OCI-LY3 (cell line): ENCODE data around the gene ART1.
A peak's percentile ranks its signal among the peaks of the same experiment; 100 is the strongest.

Experiments
- H2AFZ ChIP-seq: fragments of 200-600, 300-600 bp; shearing (Covaris generic); 2 replicates; pipeline ENCODE4 v1.6.0; 2014; ENCODE audit warnings: antibody characterized with exemption, low read depth, low read length
- H3K27ac ChIP-seq: fragments of 200-600, 300-600 bp; sonication (generic); 2 replicates; pipeline ENCODE4 v1.5.1; 2014; ENCODE audit warnings: mild to moderate bottlenecking, low read length, moderate library complexity, mixed read lengths
- H3K27me3 ChIP-seq: fragments of 200-600, 300-600 bp; sonication (generic); 2 replicates; pipeline ENCODE4 v1.6.1; 2014; ENCODE audit warnings: low read depth, low read length, mixed read lengths
- H3K36me3 ChIP-seq: fragments of 200-600, 300-600 bp; sonication (generic); replicated peaks from 2 replicates; pipeline ENCODE3; 2014; ENCODE audit warnings: low read depth, low read length, mixed read lengths
- H3K4me1 ChIP-seq: fragments of 300-600, 200-600 bp; sonication (generic); 2 replicates; pipeline ENCODE4 v1.6.1; 2014; ENCODE audit warnings: low read length, mixed read lengths
- H3K4me2 ChIP-seq: fragments of 200-600, 300-600 bp; sonication (generic); 2 replicates; pipeline ENCODE4 v1.6.1; 2014; ENCODE audit warnings: low read length, mixed read lengths
- H3K4me3 ChIP-seq: fragments of 300-600, 200-600 bp; sonication (generic); 2 replicates; pipeline ENCODE4 v1.5.1; 2014; ENCODE audit warnings: antibody characterized with exemption, mild to moderate bottlenecking, low read length, moderate library complexity
- H3K79me2 ChIP-seq: fragments of 300-600, 200-600 bp; shearing (Covaris generic); 2 replicates; pipeline ENCODE4 v1.6.1; 2014; ENCODE audit warnings: mild to moderate bottlenecking, low read length, mixed read lengths
- H3K9ac ChIP-seq: fragments of 300-600, 200-600 bp; shearing (Covaris generic); 2 replicates; pipeline ENCODE4 v1.6.0; 2014; ENCODE audit warnings: mild to moderate bottlenecking, low read length, moderate library complexity
- H3K9me3 ChIP-seq: fragments of 200-600, 300-600 bp; shearing (Covaris generic); 2 replicates; pipeline ENCODE4 v1.6.1; 2014; ENCODE audit warnings: low read length, mixed read lengths; ENCODE audit not compliant: insufficient read depth
- H4K20me1 ChIP-seq: fragments of 200-600, 300-600 bp; sonication (generic); 2 replicates; pipeline ENCODE4 v1.6.1; 2016; ENCODE audit warnings: low read length, mixed read lengths; ENCODE audit not compliant: insufficient read depth
- CTCF ChIP-seq: fragments of 200-600, 300-600 bp; sonication (generic); IDR thresholded peaks from 2 replicates; pipeline ENCODE4 v1.5.1; 2014; ENCODE audit warnings: antibody characterized with exemption, low read length, low read depth
- EZH2phosphoT487 ChIP-seq: fragments of 200-600 bp; shearing (Covaris generic); IDR thresholded peaks from 2 replicates; pipeline ENCODE4 v1.6.1; 2018; ENCODE audit warnings: antibody characterized with exemption, mixed run types, low read depth

Gene ART1

GRCh38 chr11:3613998-3614741, 30.8 kb upstream of the ART1 start:
- H3K9ac ChIP-seq: peak overlapping the region; percentile 37; the same call in 1 of the 2 replicates
- no peaks in the 10 kb centered on the region for H3K79me2 ChIP-seq
- H3K36me3 ChIP-seq: no peaks in the 10 kb centered on the region
- H3K27me3 ChIP-seq: no peaks in the 10 kb centered on the region
- peaks cover 15% of the 10 kb centered on the region for H3K4me1 ChIP-seq
- TF ChIP-seq CTCF (no peak), EZH2phosphoT487 (no peak)
- H3K27ac ChIP-seq: no peak overlapping the region
- peak overlapping the region; percentile 61 for H2AFZ ChIP-seq
- H3K4me3 ChIP-seq: peak overlapping the region; percentile 55
- no peaks in the 10 kb centered on the region for H3K9me3 ChIP-seq
- H4K20me1 ChIP-seq: no peaks in the 10 kb centered on the region
- H3K4me2 ChIP-seq: peak overlapping the region; percentile 83

- no peaks in the 10 kb centered on the region for H3K36me3 ChIP-seq
- H2AFZ ChIP-seq: no peak overlapping the region
- TF ChIP-seq EZH2phosphoT487 (no peak), CTCF (no peak)
- H3K9me3 ChIP-seq: no peaks in the 10 kb centered on the region
- H4K20me1 ChIP-seq: no peaks in the 10 kb centered on the region
- H3K4me1 ChIP-seq: peaks cover 15% of the 10 kb centered on the region
- no peak overlapping the region for H3K27ac ChIP-seq
- no peaks in the 10 kb centered on the region for H3K79me2 ChIP-seq
- H3K4me3 ChIP-seq: peak overlapping the region; percentile 55
- no peaks in the 10 kb centered on the region for H3K27me3 ChIP-seq
- peak overlapping the region; percentile 83 for H3K4me2 ChIP-seq
- H3K9ac ChIP-seq: no peak overlapping the region
Measured at GRCh38 chr11:3614742-3615171, 30.2 kb upstream of the ART1 start.

GRCh38 chr11:3615998-3616397, 28.9 kb upstream of the ART1 start:
- no peak overlapping the region for H2AFZ ChIP-seq
- H3K4me2 ChIP-seq: no peak overlapping the region
- H3K4me3 ChIP-seq: no peak overlapping the region
- no peaks in the 10 kb centered on the region for H3K79me2 ChIP-seq
- H4K20me1 ChIP-seq: no peaks in the 10 kb centered on the region
- no peaks in the 10 kb centered on the region for H3K27me3 ChIP-seq
- H3K9me3 ChIP-seq: no peaks in the 10 kb centered on the region
- no peak overlapping the region for H3K27ac ChIP-seq
- no peaks in the 10 kb centered on the region for H3K36me3 ChIP-seq
- TF ChIP-seq EZH2phosphoT487 (no peak), CTCF (no peak)
- peaks cover 15% of the 10 kb centered on the region for H3K4me1 ChIP-seq
- H3K9ac ChIP-seq: no peak overlapping the region

DNA sequence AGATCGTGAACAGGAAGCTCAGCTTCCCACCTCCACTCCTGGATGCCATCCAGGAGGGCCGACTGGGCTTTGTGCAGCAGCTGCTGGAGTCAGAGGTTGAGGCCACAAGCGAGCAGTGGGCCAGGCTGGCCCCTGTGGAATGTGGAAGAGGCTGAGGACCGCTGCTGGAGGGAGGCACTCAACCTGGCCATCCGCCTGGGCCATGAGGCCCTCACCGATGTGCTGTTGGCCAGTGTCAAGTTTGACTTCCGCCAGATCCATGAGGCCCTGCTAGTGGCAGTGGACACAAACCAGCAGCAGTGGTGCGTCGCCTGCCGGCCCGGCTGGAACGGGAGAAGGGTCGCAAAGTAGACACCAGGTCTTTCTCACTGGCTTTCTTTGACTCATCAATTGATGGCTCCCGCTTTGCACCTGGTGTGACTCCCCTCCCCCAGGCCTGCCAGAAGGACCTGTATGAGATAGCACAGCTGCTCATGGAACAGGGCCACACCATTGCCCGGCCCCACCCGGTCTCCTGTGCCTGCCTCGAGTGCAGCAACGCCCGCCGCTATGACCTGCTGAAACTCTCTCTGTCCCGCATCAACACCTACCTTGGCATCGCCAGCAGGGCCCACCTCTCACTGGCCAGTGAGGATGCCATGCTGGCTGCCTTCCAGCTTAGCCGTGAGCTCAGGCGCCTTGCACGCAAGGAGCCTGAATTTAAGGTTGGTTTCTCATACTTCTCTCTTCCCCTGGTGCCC, 28.0 kb upstream of the ART1 start:
- H3K27ac ChIP-seq: no peak overlapping the region
- no peaks in the 10 kb centered on the region for H4K20me1 ChIP-seq
- H3K9me3 ChIP-seq: no peaks in the 10 kb centered on the region
- TF ChIP-seq EZH2phosphoT487: no peak
- TF ChIP-seq CTCF: no peak
- no peaks in the 10 kb centered on the region for H3K79me2 ChIP-seq
- H3K36me3 ChIP-seq: no peaks in the 10 kb centered on the region
- no peak overlapping the region for H3K4me3 ChIP-seq
- H3K4me2 ChIP-seq: no peak overlapping the region
- peaks cover 15% of the 10 kb centered on the region for H3K4me1 ChIP-seq
- H3K9ac ChIP-seq: no peak overlapping the region
- H2AFZ ChIP-seq: no peak overlapping the region
- no peaks in the 10 kb centered on the region for H3K27me3 ChIP-seq
